HG03175 (cell line): ENCODE data around the gene PTGES2.
"Not testable (repeated sequence)": the region's sequence is repeated elsewhere in the genome, so short reads cannot be mapped to it uniquely, and the experiment has no call there.

Experiments used
- ATAC-seq: cut with Tn5 transposase; IDR thresholded peaks from one replicate; pipeline ENCODE4 v1.9.1; 2021; ENCODE audit warnings: mild to moderate bottlenecking, moderate library complexity; ENCODE audit not compliant: unreplicated experiment

PTGES2 gene

DNA sequence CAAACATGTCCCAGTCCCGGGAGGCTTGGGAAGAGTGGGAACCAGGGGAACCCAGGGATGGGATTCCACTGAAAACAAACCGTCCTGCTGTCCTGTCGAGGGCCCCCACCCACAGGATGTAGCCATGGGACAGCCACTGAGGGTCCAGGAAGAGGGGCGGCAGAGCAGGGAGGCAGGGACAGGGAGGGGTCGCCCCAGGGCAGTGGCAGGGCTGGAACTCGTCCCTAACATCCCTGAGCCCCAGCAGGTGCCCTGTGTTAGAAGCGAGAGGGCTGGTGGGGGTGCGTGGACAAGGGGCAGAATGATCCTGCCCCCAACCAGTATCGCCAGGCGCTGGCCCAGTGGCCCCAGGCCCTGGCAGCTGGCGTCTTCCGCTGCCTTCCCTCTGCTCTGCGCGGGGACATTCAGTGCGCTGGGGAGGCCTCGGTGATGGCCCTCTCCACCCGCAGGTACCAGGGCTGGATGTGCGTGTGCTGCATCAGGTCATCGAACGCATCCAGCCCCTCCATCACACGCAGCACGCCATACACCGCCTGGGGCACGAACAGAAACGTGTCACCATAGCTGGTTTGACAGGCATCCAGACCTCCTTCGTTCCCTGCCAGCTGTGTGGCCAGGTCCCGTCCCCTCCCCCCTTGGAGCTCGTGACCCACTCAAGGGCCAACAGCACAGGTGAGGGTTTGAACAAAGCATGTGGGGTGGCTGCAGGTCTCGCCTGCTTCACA is 6.6 kb downstream of the PTGES2 start:
- ATAC-seq, result no peak

DNA sequence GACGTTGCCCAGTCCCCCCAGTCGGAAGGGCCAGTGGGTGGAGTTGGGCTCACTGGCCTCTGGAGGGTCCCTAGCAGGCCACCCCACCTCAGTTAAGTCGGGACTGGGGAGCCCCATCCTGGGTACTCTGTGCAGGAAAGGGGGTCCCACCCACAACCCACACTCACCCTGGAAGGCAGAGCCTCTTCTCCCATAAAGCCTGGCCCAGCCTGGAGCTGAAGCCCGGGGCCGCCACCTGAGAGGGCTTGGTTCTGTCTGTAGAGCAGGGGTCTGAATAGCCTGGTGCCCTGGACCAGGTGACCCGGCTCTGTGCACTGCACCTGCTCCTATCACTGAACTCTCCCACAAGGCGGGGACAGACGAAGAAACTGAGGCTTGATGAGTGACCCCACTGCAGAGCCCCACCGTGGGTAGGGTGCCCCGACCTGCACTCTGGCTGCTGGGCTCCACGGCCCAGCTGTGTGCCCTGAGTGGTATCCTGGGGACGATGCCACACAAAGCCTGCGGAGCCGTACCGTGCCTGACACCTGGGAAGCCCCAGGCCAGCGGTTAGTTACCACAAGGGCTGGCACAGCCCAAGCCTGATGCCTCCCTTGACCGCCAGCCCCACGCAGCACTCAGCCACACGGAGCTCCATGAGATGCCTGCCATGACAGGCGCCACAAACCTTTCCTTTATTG is 7.3 kb downstream of the PTGES2 start:
- no peak for ATAC-seq

DNA sequence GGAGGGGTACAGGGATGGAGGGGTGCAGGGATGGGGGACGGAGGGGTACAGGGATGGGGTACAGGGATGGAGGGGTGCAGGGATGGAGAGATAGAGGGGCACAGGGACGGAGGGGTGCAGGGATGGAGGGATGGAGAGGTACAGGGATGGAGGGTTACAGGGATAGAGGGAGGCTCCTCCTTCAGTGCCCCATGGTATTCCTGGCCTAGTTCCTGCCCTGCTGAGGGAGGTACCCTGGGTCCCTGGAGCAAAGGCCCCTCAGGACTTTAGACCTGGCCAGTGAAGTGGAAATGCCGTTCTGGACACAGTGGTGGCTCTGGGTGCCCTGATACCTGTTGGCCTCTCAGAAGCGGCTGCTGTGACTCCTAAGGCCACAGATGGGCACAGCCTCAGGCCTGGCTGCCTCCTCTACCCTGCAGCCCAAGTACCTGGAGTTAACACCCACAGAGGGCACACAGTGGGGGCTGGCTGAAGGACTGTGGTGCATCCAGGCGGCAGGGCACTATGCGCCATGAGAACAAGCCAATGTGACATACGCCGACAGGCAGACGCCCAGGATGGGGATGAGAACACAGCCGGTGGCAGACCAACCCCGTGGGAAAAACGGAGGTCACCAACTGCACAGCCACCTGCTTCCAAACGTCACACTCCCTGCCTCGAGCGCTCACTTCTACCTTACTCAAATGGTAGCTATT is 8.4 kb downstream of the PTGES2 start:
- no peak for ATAC-seq

DNA sequence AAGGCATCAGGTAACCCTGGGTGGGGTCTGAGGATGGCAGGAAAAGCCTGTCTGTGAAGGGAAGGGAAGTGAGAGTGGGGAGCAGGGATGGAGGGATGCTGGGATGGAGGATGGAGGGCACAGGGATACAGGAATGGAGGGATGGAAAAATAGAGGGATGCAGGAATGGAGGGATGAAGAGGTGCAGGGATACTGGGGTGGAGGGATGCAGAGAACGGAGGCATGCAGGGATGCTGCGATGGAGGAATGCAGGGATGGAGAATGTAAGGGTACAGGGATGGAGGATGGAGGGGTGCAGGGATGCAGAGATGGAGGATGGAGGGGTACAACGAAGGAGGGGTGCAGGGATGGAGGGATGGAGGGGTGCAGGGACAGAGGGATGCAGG is 9.1 kb downstream of the PTGES2 start:
- no peak for ATAC-seq

DNA sequence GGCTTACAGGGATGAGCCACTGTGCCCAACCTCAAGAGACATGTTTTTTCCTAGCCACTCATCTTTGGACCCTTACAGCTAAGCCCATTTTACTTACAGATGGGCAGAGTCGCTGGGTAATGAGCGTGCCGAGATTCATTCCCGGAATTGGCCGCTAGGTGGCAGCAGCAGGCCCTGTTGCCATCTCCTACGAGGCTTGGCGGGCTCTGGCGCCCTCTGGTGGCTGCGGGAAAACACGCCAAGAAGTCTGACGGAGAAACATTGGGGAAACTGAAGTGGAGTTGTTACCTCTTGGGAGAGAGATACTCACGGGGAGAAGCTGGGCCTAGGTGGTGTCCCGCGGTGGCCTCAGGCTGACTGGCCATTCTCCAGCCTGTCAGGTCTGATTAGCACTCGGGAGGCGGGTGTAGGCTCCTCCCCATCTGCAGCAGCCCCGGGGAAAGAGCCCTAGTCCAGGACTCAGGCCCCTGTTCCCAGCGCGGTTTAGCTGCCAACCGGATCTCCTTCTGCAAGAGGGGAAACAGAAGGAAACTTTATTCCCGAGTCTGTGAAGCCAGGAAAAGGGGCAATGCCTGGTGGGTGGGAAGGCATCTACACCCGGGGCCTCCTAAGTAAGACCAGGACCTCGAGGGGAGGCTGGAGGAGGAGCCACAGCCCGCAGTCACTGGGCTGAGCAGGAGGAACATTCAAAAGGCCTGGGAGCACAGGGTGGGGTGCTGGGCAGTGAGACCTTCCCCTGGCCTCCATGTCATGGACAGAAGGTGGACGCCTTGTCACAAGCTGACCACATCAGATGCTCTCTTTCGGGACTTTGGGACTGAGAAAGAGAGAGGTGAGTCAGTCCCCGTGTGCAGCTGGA is 9.7 kb downstream of the PTGES2 start:
- peak; percentile 66 for ATAC-seq

DNA sequence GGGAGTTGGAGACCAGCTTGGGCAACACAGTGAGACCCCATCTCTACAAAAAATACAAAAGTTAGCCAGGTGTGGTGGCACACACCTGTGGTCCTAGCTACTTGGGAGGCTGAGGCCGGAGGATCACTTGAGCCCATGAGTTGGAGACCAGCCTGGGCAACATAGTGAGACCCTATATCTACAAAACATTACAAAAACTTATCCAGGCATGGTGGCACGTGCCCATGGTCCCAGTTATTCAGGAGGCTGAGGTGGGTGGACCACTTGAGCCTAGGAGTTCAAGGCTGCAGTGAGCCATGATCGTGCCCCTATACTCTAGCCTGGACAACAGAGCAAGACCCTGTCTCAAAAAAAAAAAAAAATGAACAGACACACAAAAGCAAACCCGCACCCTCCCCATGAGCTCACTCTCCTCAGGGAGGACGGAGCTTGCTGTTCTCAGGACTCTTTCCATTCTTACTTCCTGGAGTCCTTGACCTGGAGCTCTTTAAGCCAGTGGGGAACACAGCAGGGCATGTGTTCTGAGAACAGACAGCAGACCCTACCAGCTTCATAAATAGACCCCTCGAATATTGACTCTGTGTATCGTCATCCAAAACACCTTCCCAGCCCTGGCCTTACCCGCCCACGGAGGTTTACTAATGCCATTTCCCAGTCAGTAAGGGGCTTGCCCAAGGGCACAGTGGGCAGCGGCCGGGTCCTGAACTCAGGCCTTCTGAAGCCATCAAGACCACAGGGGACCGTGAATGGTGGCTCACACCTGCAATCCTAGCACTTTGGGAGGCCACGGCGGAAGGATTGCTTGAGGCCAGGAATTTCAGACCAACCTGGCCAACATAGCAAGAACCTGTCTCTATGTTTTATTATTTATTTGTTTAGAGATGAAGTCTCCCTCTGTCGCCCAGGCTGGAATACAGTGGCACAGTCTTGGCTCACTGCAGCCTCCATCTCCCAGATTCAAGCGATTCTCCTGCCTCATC is 11.1 kb downstream of the PTGES2 start:
- no peak for ATAC-seq

DNA sequence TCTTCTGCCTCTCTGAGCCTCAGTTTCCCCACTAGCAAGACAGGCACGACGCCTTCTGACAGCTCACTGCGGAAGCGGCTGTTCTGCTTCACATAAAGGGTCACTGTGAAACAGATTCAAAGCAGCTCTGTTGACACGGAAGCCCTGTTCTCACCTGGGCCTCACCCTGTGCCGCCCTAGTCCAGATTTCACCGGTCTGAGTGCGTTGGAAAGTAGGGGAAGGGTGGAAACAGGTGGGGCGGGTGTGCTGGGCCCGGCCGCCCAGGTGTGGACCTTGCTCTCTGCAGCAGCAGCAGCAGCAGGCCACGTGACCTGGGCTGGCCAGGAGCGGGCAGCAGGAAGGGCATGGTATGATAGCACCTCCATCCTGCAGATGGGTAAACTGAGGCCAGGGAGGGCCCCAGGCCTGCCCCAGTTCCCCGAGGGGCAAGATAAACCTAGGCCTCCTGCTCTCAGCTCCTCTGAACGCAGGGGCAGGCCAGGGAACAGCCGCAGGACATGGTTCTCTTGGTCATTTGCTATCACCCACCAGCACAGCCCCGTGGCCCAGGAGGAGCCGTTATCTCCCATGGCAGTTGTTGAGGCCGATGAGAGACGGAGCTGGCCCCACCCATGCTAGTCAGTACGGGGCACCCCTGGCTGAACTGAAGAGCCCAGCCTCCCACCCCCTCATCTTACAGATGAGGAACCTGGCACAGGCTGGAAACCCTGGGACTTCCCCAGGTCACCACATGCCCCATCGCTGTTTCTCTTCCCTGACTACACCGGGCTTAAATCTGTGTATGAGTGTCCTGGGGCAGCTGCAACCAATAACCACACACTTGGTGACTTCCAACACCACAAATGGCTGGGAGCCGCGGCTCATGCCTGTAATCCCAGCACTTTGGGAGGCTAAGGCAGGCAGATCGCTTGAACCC is 12.1 kb downstream of the PTGES2 start:
- no peak for ATAC-seq

- no peak for ATAC-seq
Observed at GRCh38 chr9:128114326-128115186, 13.0 kb downstream of the PTGES2 start.

DNA sequence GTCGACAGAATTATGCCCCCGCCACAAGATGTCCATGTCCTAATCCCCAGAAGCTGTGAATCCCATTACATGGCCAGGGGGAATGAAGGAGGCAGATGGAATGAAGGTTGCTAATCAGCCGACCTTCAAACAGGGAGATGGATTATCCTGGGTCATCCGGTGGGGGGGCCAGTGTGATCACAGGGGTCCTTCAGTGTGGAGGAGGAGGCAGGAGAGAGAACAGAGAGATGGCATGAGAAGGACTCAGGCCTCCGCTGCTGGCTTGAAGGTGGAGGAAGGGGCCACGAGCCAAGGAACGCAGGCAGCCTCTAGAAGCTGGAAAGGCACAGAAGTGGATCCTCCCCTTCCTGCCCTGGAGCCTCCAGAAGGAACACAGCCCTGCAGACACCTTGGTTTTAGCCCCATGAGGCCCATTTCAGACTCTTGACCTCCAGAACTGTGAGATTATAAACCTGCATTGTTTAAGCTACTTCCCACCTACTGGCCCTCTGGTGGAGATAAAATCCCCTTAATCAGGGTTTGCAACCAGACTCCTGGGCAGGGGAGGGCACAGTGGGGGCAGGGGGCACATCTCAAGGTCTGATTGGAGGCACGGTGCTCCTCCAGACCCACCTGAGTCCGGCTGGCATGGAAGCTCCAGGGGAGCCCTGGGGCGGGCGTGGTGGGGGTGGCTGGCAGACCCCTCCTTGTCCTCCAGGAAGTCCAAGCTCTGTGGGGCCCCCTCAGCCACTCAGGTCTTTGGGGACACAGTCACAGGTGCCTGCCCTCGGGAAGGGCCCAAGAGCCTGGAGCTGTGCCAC is 13.8 kb downstream of the PTGES2 start:
- ATAC-seq, result no peak

DNA sequence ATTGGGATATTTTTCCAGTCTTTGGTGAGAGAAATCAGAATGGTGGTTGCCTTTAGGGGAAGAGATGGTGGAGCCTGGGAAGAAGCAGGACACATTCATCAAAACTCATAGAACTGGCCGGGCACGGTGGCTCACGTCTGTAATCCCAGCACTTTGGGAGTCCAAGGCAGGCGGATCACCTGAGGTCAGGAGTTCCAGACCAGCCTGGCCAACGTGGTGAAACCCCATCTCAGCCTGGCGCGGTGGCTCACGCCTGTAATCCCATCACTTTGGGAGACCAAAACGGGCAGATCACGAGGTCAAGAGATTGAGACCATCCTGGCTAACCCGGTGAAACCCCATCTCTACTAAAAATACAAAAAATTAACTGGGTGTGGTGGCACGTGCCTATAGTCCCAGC is 15.8 kb downstream of the PTGES2 start:
- not testable (repeated sequence) for ATAC-seq

DNA sequence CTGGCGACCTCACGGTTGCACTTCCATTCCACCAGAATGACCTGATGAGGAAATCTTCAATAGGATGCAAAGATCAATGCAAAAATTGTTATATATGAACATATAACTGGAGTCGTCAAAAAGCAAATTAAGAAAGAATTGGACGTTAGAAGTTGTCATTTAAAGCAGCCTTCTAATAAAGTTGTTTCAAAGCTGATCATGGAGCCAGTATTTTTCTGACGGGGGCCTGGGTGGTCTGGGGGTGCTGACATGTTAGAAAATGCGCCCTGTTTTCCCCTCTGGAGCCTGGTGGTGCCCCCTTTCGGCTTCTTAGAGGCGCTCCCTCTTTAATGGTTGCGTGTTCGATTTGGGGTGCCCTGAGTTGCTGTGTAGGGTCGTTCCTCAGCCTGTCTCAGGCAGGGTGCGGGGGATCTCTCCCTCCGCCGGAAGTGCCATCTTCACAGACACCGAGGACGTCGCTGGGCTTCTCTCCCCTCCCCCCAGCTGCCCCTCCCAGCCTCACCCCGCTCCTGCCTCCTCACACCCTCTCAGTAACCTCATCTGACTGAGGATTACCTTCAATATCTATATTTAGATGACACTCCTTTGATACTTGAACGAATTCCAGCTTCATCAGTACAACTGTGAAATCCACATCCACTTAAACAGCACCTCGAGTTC is 18.3 kb downstream of the PTGES2 start:
- no peak for ATAC-seq

DNA sequence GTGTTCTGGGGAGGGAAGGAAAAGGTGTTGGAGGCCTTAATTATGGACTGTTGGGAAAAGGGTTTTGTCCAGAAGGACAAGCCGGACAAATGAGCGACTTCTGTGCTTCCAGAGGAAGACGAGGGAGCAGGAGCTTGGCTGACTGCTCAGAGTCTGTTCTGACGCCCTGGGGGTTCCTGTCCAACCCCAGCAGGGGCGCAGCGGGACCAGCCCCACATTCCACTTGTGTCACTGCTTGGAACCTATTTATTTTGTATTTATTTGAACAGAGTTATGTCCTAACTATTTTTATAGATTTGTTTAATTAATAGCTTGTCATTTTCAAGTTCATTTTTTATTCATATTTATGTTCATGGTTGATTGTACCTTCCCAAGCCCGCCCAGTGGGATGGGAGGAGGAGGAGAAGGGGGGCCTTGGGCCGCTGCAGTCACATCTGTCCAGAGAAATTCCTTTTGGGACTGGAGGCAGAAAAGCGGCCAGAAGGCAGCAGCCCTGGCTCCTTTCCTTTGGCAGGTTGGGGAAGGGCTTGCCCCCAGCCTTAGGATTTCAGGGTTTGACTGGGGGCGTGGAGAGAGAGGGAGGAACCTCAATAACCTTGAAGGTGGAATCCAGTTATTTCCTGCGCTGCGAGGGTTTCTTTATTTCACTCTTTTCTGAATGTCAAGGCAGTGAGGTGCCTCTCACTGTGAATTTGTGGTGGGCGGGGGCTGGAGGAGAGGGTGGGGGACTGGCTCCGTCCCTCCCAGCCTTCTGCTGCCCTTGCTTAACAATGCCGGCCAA is 19.1 kb downstream of the PTGES2 start:
- no peak for ATAC-seq

DNA sequence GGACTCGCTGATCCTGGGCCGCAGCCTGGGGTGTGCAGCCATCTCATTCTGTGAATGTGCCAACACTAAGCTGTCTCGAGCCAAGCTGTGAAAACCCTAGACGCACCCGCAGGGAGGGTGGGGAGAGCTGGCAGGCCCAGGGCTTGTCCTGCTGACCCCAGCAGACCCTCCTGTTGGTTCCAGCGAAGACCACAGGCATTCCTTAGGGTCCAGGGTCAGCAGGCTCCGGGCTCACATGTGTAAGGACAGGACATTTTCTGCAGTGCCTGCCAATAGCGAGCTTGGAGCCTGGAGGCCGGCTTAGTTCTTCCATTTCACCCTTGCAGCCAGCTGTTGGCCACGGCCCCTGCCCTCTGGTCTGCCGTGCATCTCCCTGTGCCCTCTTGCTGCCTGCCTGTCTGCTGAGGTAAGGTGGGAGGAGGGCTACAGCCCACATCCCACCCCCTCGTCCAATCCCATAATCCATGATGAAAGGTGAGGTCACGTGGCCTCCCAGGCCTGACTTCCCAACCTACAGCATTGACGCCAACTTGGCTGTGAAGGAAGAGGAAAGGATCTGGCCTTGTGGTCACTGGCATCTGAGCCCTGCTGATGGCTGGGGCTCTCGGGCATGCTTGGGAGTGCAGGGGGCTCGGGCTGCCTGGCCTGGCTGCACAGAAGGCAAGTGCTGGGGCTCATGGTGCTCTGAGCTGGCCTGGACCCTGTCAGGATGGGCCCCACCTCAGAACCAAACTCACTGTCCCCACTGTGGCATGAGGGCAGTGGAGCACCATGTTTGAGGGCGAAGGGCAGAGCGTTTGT is 19.9 kb downstream of the PTGES2 start:
- ATAC-seq, result no peak

DNA sequence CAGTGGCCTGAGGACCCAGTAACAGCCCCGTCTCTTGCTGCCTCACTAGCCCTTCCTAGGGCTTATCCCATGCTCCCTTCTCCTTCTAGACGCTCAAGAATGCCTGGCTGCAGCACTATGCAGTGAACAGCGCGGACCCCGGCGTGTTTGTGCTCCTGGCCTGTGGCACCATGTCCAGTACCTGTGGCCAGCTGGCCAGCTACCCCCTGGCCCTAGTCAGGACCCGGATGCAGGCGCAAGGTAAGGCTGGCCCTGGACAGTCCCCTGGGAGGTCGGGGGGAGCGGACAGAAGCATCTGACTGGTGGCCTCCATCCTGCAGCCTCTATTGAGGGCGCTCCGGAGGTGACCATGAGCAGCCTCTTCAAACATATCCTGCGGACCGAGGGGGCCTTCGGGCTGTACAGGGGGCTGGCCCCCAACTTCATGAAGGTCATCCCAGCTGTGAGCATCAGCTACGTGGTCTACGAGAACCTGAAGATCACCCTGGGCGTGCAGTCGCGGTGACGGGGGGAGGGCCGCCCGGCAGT is 20.5 kb downstream of the PTGES2 start:
- no peak for ATAC-seq
